Stimulated activated CD8-positive, alpha-beta memory T cell treated with anti-CD3 and anti-CD28 coated beads, Interleukin-7, amount 100 ng/mL, for 24 hours (primary cell): Measurements from ENCODE around the gene PANX3.

Experiments
- DNase-seq: peaks from one replicate; pipeline ENCODE4 v3.0.0-alpha.2; 2020; ENCODE audit warnings: low read depth

Gene PANX3

DNA sequence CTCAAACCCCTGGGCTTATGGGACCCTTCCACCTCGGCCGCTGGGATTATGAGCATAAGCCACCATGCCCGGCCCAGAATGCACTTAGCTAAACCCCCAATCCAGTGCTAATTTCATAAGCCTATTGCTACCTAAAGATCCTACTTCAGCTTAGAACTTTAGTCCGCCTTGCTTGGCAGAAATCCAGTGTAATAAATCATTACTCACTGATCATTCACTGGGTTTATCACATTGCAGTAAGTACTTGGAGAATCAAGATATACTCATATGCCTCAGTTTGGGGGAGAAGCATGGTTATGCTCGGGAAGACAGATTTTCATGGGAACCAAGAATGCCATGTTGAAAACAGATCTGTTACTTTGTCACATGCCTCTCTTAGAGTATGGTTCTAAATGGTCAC is 7.6 kb downstream of the PANX3 start:
- no peak for DNase-seq

DNA sequence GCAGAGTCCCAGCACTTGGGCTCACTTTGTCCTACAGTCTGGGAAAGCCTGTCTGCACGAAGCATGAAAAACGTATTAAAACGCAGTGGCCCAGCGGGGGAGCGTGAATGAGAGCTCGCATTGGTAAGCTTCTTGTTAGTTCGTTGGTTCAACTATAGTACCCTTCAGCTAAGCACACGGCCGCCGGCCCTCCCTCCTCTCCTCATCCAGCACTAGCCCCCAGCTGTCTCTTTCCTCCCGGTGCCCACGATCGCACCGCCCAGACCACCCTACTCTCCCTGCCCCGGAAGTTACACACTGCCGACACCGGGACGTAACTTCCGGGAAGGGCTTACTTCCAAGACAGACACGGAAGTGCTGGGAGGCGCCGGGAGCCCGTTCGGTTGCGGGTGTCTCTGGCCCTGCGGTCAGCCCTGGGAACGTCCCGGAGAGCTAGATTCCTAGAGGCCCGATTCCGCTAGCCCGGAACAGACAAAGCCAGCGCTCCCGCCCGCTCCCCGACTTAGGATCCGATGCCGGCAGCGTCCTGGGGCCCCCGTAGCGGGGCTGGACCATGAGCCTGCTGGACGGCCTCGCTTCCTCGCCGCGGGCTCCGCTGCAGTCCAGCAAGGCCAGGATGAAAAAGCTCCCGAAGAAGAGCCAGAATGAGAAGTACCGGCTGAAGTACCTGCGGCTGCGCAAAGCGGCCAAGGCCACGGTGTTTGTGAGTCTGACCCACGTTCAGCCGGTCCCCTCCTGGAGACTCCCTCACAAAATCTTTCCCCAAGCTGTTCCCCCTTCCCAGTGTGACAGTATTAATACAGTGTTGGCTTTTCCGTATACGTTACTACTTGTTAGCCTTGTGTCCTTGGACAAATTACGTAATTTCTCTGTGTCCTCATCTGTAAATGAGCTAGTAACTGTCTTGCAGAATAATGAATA is 11.6 kb downstream of the PANX3 start, which contains the start of gene TBRG1:
TBRG1 (plus strand) TSS at position 334 of the 921 bp plus-strand sequence; CDS start at position 554, 220 bp downstream.
- DNase-seq, result peak; percentile 61

DNA sequence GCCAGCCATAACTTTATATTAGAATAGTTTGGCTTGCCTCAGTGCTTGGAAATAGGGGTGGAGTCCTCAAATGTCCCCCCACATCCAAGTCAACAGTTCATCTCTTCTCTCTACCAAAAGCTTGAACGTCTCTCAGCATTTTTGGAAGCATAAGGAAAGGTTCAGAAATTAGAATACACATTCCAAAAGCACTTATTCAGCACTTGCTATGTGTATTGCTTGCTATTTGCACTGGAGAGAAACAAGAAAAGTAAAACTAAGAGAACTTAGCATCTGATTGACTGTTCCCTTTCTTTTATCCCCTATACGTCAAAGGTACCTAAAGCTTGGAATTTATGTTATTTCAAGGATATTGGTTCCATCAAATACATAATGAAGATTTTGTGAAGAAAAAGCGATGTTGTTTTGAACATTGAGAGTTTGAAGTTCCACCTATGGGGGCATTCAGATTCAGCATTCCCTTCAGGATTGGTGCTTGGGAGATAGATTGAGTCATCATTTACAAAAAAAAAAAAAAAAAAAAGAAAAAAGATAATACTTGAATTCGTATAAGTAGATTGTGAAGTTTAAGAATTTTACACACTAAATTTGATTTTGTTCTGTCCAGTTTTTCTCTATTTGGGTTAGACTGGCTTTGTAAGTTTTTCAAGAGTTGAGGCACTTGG is 12.8 kb downstream of the PANX3 start:
- DNase-seq, result no peak

DNA sequence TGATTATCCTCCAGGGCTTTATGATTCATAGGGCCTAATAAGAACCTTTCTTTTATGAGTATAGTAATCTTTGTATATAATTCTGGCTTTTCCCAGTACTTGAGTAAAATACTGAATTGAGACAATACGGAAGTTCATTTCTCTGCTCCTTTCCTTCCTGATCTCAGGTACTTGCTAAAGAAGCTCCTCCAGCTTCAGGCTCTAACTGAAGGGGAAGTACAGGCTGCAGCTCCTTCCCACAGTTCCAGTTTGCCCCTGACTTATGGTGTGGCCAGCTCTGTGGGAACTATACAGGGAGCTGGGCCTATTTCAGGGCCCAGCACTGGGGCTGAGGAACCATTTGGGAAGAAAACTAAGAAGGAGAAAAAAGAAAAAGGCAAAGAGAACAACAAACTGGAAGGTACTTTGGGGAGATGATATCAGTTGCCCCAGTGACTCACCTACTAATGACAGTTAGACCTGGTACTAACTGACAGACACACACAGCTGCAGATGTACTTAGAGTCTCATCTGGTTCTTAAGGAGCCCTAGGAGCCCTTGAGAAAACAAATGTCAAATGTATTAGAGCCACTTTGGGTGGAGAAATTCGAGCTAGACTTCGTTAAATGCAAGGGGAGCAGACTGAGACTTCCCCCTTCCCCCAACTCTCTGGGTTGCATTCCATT is 14.4 kb downstream of the PANX3 start:
- DNase-seq, result no peak

DNA sequence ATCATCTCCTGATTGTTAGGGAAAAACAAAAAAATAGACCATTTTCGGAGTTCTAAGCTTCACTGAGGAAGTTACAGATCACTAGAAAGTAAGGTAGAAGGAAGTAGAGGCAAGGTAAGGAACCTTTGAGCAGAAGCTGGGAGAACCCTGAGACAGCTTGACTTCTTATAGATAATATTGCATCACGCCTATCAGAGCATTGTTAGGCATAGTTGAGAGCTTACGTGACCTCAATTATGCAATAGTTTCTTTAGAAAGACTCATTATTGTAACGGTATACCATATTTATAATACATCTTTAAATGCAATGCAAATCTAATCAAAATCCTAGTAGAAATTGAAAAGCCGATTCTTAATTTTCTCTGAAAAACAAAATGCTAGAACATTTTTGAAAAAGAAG is 16.3 kb downstream of the PANX3 start:
- no peak for DNase-seq

DNA sequence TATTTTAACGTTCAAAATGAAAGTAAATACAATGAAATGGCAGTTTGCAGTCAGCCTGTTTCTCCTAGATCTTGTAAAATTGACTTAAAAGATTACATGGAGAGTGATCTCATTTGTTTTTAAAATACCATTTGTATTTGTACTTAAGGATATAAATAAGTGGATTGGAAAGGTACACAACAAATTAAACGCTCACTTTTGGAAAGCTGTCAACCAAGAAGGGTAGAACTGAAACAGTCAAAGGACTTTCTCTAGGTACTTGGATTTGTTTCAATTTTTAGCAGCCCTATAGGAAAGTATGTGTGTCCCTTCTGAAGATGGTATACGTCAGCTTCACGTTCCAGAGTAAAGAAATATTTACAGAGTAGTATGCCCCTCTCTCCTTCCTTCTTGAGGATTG is 18.7 kb downstream of the PANX3 start:
- DNase-seq, result no peak

DNA sequence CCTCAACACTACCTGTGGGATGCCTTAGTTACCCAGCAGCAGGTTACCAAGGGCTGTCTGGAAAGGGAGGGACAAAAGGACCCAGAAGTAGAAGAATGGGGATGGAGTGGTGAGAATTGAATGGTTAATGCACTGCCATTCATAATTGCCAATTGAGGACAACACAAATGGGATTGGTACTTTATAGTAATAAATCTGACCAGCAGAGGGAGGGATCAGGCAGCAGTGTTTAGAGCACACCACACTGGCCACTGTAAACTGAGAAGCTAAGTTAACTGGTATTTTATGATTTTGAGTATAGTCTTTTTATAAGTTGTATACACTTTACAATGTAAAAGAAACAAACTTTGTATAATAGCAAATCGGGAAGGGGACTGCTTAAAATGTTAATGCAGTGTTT is 22.1 kb downstream of the PANX3 start:
- no peak for DNase-seq

DNA sequence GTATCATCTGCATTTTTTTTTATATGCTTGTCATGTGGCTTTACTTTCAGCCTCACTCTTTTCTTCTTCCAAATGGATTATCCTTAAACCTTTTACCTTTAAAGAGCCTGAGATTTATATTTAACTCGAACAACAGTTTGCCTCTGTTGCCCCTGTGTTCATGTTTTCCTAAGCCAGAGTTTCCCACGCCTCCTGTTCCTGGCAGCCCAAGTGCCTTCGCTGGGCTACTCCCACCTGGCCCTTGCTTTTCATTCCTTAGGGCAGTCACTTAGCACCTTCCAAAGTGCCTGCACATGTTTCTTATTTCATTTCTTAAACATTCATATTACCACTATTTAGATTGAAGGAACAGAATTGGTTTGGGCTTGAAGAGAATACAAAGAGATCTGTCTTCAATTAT is 24.7 kb downstream of the PANX3 start:
- no peak for DNase-seq

DNA sequence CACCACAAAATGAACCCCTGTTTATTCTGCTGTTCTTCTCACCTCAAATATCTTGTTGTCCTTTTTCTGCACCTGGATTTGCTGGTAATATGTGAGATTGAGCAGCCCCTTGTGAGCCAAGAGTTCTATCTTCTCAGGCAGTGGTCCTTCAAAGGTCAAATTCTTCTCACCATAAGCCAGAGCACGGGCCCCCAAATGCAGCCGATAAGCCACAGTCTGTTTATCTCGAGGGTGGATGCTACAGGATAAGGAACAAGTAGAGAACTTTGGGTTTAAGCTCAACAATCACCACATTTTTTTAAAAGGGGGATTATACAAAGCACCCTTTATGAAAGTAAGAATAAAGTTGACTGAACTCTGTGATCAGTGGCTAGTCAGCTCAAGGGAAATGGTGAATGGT is 27.3 kb downstream of the PANX3 start:
- no peak for DNase-seq

DNA sequence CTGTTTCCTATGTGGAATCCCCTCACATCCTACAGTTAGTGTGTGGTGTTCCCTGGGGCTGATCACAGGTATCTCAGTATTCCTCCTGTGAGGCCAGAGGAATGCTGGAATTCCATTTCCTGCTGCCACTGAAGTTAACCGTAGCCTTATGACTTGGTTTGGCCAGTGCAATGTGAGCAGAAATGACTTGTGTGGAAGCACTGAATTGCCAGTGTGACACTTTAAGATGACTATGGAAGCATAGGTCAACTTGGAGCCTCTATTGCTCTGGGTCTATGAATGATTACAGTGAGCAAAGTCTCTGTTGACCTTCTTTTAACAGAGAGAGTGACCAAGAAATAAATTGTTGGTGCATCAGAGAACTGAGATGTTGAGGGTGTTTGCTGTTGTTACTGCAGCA is 28.0 kb downstream of the PANX3 start:
- DNase-seq, result no peak

DNA sequence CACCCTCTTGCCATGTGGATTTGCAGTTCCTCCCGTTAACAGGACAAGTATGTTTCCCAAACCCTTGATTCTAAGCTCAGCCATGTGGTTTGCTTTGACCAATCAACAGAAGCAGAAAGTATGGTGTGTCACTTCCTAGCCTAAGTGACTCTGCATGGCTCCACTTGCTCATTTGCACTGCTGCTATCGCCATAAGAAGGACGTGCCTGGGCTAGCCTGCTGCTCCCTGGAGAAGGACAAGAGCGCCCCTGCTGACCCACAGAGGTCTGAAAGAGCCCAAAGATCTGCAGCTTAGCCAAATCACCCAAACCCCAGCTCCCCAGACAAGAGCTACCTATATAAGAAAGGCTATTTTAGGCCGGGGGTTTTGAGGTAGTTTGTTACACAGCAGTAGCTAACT is 29.4 kb downstream of the PANX3 start:
- no peak for DNase-seq

DNA sequence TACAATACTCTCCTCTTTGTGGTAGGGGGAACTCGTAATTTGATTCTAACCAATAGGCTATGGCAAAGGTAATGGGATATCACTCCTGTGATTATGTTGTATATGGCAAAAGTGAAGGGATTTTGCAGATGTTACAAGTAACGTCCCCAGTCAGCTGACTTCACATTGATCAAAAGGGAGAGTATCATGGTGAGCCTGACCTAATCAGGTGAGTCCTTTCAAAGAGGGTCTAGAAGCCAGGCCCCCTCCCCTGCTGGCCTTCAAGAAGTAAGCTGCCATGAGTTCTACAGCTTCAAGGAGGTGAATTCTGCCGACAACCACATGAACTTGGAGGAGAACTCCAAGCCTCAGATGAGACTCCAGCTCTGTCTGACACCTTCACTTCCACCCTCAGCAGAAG is 31.4 kb downstream of the PANX3 start:
- no peak for DNase-seq

DNA sequence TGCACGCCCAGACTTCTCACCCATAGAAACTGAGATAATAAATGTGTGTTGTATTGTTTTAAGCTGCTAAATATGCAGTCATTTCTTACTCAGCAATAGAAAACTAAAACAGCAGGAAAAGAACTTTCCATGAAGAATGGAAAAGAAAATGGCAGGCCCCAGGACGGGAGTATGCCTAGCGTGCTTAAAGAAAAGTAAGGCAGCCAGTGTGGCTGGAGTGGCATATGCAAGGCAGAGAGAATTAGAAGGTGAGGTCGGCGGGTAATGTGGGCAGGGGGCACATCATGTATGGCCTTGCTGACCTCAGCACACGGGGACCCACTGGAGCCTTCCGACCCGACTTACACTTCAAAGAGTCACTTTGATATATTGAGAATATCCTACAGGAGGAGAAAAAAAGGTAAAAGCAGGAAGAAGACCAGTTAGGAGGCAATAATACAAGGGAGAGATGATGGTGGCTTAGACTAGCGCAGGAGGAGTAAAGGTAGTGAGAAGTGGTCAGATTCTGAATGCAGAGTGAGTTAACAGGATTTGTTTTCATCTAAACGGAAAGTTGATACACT is 31.9 kb downstream of the PANX3 start:
- DNase-seq, result no peak

DNA sequence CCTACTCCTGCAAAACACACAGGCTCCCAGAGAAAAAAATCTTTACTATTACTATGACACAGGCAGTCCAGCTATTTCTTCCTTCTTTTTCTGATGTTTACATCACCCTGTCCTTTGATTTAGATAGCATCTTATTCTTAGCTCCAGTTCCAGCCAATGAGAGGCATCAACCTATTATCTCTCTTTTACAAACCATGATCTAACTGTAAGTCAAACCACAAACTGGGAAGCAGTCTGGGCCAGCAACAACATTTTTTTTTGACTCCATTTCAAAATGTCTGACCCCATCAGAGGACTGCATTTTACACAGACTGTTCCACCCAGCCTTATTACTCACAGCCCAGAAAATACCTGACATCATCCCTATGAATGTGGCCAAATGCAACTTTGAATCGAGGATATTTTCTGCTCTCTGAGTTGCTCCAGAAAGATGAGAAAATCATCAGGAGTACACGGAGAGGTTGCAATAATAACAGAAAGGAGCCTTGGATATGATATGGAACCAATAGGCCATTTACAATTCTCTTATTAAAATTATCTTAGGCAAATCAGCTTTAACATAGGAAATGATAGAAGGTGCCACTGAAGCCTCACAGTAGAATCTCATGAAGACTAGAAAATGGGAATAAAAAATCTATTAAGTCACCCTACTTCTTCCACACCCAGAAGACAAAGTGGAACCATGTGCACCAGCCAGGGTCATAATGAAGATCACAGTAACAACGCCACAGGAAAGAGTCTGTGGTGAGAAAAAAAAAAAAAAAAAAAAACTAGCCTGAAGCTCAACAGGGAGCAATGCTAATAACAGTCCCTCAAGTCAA is 32.6 kb downstream of the PANX3 start:
- DNase-seq, result no peak

DNA sequence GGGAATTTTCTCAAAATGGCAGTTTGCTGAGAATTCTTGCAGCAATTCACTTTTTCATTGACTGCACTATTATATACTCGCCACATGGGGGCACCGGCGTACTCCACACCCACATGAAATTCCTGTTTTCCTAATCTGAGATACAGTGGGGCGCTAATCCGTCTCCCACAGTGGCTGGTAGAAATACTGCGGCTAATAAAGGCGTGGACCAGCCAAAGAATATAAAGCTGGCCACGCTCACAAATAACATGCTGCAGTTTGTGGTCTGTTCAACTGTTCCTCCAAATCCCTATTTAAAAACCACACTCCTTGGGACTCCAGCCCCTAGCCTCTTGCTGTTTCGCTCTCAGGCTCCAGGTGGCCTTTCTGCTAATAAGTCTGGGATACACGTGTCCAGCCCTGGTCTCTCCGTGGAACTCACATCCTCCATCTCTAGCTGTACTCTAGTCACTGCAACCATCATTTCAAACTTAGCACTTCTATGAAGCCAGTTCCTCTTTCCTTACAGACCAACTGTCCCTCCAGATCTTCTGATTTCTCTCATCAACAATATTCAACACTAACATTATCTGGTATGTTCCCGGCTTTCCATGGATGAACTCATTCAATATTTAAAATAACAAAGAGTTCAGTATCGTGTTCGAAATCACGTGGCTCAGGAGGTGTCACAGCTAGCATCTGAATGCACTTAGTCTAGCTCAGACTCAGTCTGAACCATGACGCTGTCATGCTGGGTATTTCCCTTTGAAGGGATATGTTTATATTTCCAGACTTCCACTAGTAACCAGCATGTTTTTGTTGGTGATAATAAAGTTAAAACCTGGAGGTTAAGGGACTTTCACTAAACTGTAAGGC is 33.4 kb downstream of the PANX3 start:
- DNase-seq, result no peak

DNA sequence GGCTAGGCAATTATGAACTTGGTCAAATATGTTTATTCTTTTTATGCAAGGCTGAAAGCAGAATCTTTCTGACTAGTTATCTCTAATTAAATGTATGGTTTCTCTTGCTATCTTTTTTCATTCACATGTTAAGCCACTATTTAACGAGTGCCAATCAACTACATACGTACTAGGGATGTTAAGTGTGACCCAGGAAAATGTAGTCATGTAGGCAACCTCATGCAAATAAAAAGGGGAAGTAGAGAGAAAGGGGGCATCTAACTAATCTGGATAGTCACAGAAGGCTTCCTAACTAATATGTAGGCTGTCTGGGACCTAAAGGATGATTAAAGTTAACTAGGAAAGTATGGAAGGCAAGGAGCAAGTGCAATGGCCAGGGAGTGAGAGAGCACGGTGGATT is 34.9 kb downstream of the PANX3 start:
- DNase-seq, result no peak

DNA sequence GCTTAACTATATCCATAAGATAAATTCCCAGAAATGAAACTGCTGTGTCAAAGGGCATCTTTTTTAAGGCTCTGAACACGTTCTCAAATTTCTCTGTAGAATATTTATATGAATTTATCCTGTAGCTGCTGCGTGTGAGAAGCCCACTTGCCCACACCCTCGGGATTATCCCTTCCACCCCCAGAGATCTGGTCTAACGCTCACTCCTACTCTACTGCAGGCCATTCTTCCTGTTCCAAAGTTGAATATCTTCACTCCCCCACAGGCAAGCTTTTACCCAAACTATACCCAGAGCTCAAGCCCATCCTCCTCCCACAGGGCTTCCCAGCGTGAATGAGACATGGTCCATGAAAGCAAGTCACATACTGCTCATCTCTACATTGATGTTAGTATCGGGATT is 37.4 kb downstream of the PANX3 start:
- no peak for DNase-seq

DNA sequence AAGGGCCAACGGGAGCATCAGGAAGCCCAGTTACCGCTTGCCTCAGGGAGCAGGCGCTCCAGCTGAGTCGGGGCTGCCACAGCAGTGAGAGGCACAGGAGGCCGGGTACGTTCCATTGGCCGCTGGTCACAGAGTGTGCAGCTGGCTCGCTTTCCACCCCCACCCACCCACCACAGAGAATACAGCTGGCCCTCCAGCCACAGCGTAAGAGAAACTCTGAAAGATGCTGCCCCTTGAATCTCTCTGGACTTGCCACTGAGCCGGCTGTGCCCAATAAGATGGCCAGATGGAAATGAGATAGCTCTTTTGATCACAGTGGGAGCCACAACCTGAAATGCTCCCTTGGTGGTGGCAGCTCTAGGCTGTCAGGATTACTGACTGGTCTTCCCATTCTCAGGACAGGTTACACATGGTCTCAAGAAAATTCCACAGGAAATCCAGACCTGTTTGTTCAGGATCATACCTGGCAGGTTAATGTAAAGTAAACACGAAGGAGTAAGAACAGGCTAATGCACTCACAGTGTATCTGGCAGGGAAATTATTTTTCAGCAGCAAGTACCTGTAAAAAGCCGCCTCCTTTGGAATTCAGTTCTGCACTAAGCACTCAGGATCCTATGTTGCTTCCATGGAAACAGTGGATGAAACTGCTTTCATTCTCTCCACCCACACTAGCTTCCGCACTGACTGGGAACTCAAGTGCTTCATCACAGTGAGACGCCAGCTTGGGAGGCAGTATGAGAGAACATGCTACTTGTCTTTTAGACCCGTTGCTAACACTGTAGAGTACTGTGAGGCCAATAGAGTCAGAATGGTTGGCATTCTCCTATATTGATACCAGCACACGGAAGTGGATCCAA is 45.8 kb downstream of the PANX3 start:
- DNase-seq, result no peak

DNA sequence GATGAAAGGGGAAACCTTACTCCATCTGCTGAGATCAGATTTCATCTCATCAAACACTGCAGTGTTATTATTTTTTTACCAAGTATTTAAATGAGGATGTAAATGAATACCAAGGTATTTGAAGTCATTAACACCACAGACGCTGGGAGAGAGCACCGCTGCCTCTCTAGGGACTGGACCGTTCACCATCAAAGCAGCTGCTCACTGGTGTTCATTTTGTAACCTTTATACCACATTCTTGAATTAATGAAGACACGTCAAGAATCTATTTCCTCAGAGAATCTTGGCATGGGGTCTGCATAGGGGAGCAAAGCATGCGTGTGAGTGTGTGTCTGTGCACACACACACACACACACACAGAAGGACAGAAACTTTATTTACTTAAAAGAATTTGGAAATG is 46.7 kb downstream of the PANX3 start:
- DNase-seq, result no peak

DNA sequence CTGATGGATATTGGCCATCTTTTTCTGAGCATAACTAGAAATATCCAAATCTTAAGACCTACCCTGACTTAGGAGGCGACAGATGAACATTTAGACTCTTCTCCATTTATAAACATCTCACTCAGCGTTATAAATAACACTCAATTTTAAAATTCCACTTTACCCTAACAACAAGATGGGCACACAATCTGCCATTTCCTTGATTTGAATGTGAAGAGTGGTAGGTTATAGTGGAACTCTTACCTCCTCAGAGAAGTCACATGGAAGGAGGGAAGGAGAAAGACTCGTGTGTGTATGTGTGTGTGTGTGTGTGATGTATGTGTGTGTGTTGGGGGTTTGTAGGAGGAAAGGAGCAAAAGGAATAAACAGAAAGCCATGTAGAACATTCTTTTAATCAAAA is 47.3 kb downstream of the PANX3 start:
- no peak for DNase-seq
